HEK293T (cell line): ENCODE measurements around the gene RCL1.

Source experiments
- BHLHE40 ChIP-seq: fragments of 450-650 bp; IDR thresholded peaks from 2 replicates; pipeline ENCODE4 v1.6.1; 2016; ENCODE audit warnings: mild to moderate bottlenecking, moderate library complexity, borderline replicate concordance
- CTBP1 ChIP-seq: fragments of 450-650 bp; IDR thresholded peaks from 2 replicates; pipeline ENCODE4 v1.6.1; 2016; ENCODE audit warnings: borderline replicate concordance
- ELF4 ChIP-seq: fragments of 450-650 bp; IDR thresholded peaks from 2 replicates; pipeline ENCODE4 v1.6.1; 2017; ENCODE audit warnings: antibody characterized with exemption
- FOXA1 ChIP-seq: fragments of 450-650 bp; IDR thresholded peaks from 2 replicates; pipeline ENCODE4 v1.6.1; 2016; ENCODE audit warnings: mild to moderate bottlenecking
- FOXK2 ChIP-seq: fragments of 450-650 bp; IDR thresholded peaks from 2 replicates; pipeline ENCODE4 v1.6.1; 2016; ENCODE audit warnings: mild to moderate bottlenecking
- FOXM1 ChIP-seq: fragments of 450-650 bp; IDR thresholded peaks from 2 replicates; pipeline ENCODE4 v1.6.1; 2017; ENCODE audit warnings: mild to moderate bottlenecking, borderline replicate concordance
- HDGF ChIP-seq: fragments of 450-650 bp; IDR thresholded peaks from 2 replicates; pipeline ENCODE4 v1.6.1; 2017; ENCODE audit warnings: antibody characterized with exemption, borderline replicate concordance
- L3MBTL2 ChIP-seq: fragments of 450-650 bp; conservative IDR thresholded peaks from 2 replicates; pipeline ENCODE4 v1.6.1; 2016; ENCODE audit warnings: mild to moderate bottlenecking
- LEF1 ChIP-seq: fragments of 450-650 bp; IDR thresholded peaks from 2 replicates; pipeline ENCODE4 v1.6.1; 2017; ENCODE audit warnings: mild to moderate bottlenecking, borderline replicate concordance
- NFRKB ChIP-seq: fragments of 450-650 bp; IDR thresholded peaks from 2 replicates; pipeline ENCODE4 v1.6.1; 2016; ENCODE audit warnings: mild to moderate bottlenecking, moderate library complexity
- SP1 ChIP-seq: fragments of 450-650 bp; IDR thresholded peaks from 2 replicates; pipeline ENCODE4 v1.6.1; 2017
- SUZ12 ChIP-seq: fragments of 450-650 bp; IDR thresholded peaks from 2 replicates; pipeline ENCODE4 v1.6.1; 2016; ENCODE audit warnings: mild to moderate bottlenecking
- TARDBP ChIP-seq: fragments of 450-650 bp; IDR thresholded peaks from 2 replicates; pipeline ENCODE4 v1.6.1; 2016
- ZNF384 ChIP-seq: fragments of 450-650 bp; IDR thresholded peaks from 2 replicates; pipeline ENCODE4 v1.6.1; 2016

GRCh38 chr9:4794691-4795090 lies 1.9 kb downstream of the RCL1 start:
- no peak for TF ChIP-seq SP1
- TF ChIP-seq SUZ12: no peak
- no peak for TF ChIP-seq FOXA1
- TF ChIP-seq NFRKB: no peak
- no peak for TF ChIP-seq L3MBTL2
- TF ChIP-seq BHLHE40: no peak
- no peak for TF ChIP-seq ELF4
- TF ChIP-seq CTBP1: no peak
- TF ChIP-seq FOXM1: no peak
- no peak for TF ChIP-seq TARDBP
- TF ChIP-seq ZNF384: no peak
- no peak for TF ChIP-seq FOXK2
- TF ChIP-seq LEF1: no peak
- TF ChIP-seq HDGF: no peak
